Pancreas (tissue), 10 donors: ENCODE results near the gene PMPCB. TPM values are rescaled to one million over a fixed set of nuclear protein-coding genes. Genes with fewer than 3 reads are reported as not detected.

Experiments
- ATAC-seq, 4 donors: fragments of 200-7000 bp; cut with Tn5 transposase; one replicate each; pipeline versions ENCODE4 v1.8.0 to v1.9.1; 2020; ENCODE audit warnings: mild to moderate bottlenecking in 4 of 4, moderate library complexity in 4 of 4
- DNase-seq, 6 donors: peaks; one replicate each; pipeline ENCODE4 v3.0.0-alpha.2; 2020
- FAIRE-seq: peaks from 2 replicates; lab custom pipeline; 2012; peaks lifted over from hg19 to GRCh38; lab: Jason Lieb, UNC
- H3K27ac ChIP-seq, 4 donors: fragments of 200-600 bp; sonication (generic); 1 replicate in 3 of 4; 2 replicates in 1 of 4; pipeline versions ENCODE4 v1.5.0 to v1.8.0; 2020
- H3K27me3 ChIP-seq, 4 donors: fragments of 200-600 bp; one replicate each; pipeline ENCODE4 v1.8.0; 2021
- H3K36me3 ChIP-seq, 3 donors: fragments of 200-600 bp; sonication (generic) in 1 of 3; one replicate each; pipeline versions ENCODE4 v1.5.0 to v1.8.0; 2020 to 2021
- H3K4me1 ChIP-seq, 3 donors: fragments of 200-600 bp; one replicate each; pipeline ENCODE4 v1.8.0; 2021
- H3K4me3 ChIP-seq, 4 donors: fragments of 200-600 bp; sonication (generic) in 2 of 4; one replicate each; pipeline versions ENCODE4 v1.5.0 to v1.8.0; 2020 to 2021
- H3K9me3 ChIP-seq, 4 donors: fragments of 200-600 bp; one replicate each; pipeline ENCODE4 v1.8.0; 2021
- CTCF ChIP-seq, 4 donors: fragments of 200-600 bp; sonication (generic) in 3 of 4; IDR thresholded peaks; one replicate each; pipeline versions ENCODE4 v1.5.0 to v1.8.0; 2021; ENCODE audit warnings: antibody characterized with exemption in 4 of 4
- WGBS, 2 donors: extraction: QIAGEN DNeasy Blood & Tissue Kit; methylation state at CpG; one replicate each; pipeline ENCODE4 v1.1.7; 2013; 5-methylcytosine and 5-hydroxymethylcytosine counted together
- intact Hi-C, 3 donors: fragments of 100-400 bp; cut with DNase I; formaldehyde crosslinking; loops; one replicate each; pipeline versions ENCODE4 v1.11.1 to v1.14.2; 2022
- polyA plus RNA-seq, 2 donors: library from polyadenylated mRNA; stranded (reverse); fragments of 200-250 nt; gene quantifications; one replicate each; pipeline ENCODE4 v1.2.3, GENCODE V29; 2013
- total RNA-seq, 6 donors: library from RNA; stranded (reverse); fragmentation: NEBNext Ultra II Directional in 4 of 6; extraction: Animal tissue kit (Norgen Biotek cat#: 25700) in 4 of 6; gene quantifications; one replicate each; pipeline versions ENCODE4 v1.2.1 to v1.2.4, GENCODE V29; 2021 to 2023
- donor health status: healthy with polysubstance abuse.
- donor health status: DM: no; HTN: no; CAD: no; lungs with moderate emphysema.
- donor health status: DM: no; HTN: no; CAD: no.
- donor health status: control.
- donor health status: control.
- donor health status: Bipolar disorder and iron deficiency.
- donor health status: DM: yes; HTN: yes; CAD: no.
- donor health status: DM: no; HTN: no; CAD: no.
- donor health status: DM: no; HTN: no; CAD: no.
- donor health status: DM: yes; HTN: yes; CAD: no.

PMPCB gene
- total and polyA plus RNA-seq, 8 donors, result 20.8 to 44.7 (median 30.9) TPM

DNA sequence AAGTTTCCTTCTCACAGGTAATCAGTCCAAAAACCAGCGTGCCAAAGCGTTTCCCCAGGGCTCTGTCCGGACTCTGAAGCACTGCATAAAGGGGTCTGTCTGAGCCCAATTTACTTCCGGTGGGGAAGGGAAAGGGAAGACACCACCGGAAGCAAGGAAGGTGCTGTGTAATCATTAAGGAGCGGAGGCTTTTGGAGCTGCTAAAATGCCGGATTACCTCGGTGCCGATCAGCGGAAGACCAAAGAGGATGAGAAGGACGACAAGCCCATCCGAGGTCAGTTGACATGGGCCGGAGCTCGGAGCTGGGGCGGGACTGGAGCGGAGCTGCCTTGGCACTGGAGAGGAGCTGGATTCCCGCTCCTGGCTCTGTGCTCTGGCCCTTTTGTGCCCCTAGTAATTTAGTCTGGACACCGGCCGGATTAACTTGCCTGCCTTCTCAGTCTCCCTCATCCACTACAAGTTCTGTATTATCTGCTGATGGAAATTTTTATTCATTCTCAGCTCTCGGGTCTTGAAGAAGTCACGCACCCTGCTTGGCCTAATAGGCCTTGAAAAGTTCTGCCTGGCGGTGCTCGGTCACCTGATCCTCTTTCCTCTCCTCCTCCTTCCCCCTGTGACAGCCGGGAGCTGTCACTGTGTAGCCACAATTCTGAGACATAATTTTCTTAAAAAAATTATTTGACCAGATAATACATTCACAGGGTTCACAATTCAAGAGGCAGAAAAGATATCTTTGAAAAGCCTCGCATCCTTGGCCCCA is 50.5 kb downstream of the PMPCB start, which contains the start of gene PSMC2:
PSMC2 (plus strand) TSS at position 137 of the 761 bp plus-strand sequence; CDS start at position 206, 69 bp downstream.
- Histone ChIP-seq H3K36me3 (no peaks in the 10 kb centered on the region), H3K27ac (peak within 1 kb of the TSS; percentile 54 to 88 (median 82)), H3K4me1 (peaks cover 0 to 39% (median 17%) of the 10 kb centered on the region in 3 donors), H3K9me3 (no peaks in the 10 kb centered on the region), H3K27me3 (no peaks in the 10 kb centered on the region), H3K4me3 (peak within 1 kb of the TSS; percentile 74 to 94 (median 82))
- 0 to 1% methylated on average over 24 to 25 of the region's 25 CpGs for WGBS, 2 donors
- ATAC-seq (peak; percentile 80 to 88 (median 84)), FAIRE-seq (no peak), DNase-seq (peak in 5 of 6 donors; percentile 43 to 88 (median 65))
- no peak for TF ChIP-seq CTCF (IDR thresholded peaks at IDR 0.05)
- intact Hi-C loops, result no loop called here

DNA sequence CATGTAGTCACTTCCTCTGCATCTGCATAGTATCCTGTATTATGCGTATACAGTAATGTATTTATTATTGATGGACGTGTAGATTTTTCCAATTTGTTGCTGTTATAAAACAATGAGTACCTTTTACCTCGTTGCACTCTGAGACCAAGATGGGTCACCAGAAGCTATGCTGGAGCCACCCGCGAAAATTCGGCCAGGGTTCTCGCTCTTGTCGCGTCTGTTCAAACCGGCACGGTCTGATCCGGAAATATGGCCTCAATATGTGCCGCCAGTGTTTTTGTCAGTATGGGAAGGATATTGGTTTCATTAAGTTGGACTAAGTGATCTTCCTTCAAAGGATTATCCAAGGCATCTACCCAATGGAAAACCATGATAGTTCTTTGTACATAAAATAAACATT is 51.2 kb downstream of the PMPCB start:
- peaks cover 0 to 32% (median 12%) of the 10 kb centered on the region in 3 donors for H3K4me1 ChIP-seq
- H3K9me3 ChIP-seq, result no peaks in the 10 kb centered on the region
- no peak for TF ChIP-seq CTCF (IDR thresholded peaks at IDR 0.05)
- H3K27ac ChIP-seq, result peak overlapping the region in 1 of 4 donors; percentile 86
- intact Hi-C loops, result no loop called here
- no peak for DNase-seq
- no peaks in the 10 kb centered on the region for H3K27me3 ChIP-seq
- 5 to 9% methylated on average over 13 of the region's 13 CpGs for WGBS, 2 donors
- no peak for ATAC-seq
- H3K36me3 ChIP-seq, result peaks cover 0 to 2% (median 0%) of the 10 kb centered on the region in 3 donors
- H3K4me3 ChIP-seq, result peak overlapping the region; percentile 74 to 94 (median 82)
- no peak for FAIRE-seq

DNA sequence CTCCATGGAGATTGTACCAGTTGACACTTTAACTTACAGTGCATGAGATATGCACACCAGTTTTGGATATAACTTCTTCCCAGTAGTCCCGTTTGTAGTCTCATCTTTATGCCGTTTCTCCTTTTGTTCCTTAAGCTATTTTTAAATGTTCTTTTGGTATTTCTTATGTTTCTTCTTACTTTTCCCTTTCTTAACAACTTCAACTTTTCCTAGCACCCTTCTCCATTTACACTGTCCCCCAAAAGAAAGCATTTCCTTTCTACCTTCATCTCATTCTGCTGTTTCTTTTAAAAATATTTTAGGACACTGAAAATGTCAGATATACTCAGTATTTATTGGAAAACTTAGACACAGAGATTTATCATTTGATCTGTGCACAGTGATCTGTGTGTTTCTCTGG is 51.7 kb downstream of the PMPCB start:
- WGBS, 2 donors, result 17 to 19% methylated on average over 2 of the region's 2 CpGs

GRCh38 chr7:103349805-103350204 is 52.6 kb downstream of the PMPCB start:
- Histone ChIP-seq H3K4me3 (no peak overlapping the region), H3K4me1 (peaks cover 0 to 29% (median 9%) of the 10 kb centered on the region in 3 donors), H3K36me3 (peaks cover 0 to 6% (median 0%) of the 10 kb centered on the region in 3 donors), H3K27ac (no peak overlapping the region), H3K27me3 (no peaks in the 10 kb centered on the region), H3K9me3 (no peaks in the 10 kb centered on the region)
- no peak for ATAC-seq
- TF ChIP-seq CTCF (IDR thresholded peaks at IDR 0.05), result no peak
- intact Hi-C loops, result no loop called here
- no peak for DNase-seq
- WGBS, 2 donors, result 30 to 41% methylated on average over 1 of the region's 1 CpG
- no peak for FAIRE-seq

More for the DNA sequence above, 51.7 kb downstream of the PMPCB start:
- FAIRE-seq, result no peak
- H3K27me3 ChIP-seq, result no peaks in the 10 kb centered on the region
- no peak for DNase-seq
- H3K4me3 ChIP-seq, result peak overlapping the region in 2 of 4 donors; percentile 74 to 75
- ATAC-seq, result no peak
- no peak overlapping the region for H3K27ac ChIP-seq
- no peaks in the 10 kb centered on the region for H3K9me3 ChIP-seq
- intact Hi-C loops, result no loop called here
- H3K36me3 ChIP-seq, result peaks cover 0 to 5% (median 0%) of the 10 kb centered on the region in 3 donors
- no peak for TF ChIP-seq CTCF (IDR thresholded peaks at IDR 0.05)
- peaks cover 0 to 29% (median 9%) of the 10 kb centered on the region in 3 donors for H3K4me1 ChIP-seq

Other genes starting within 250 kb of the PMPCB start
- 1 to 10 TPM; 1.3 to 2.4 (median 1.6) TPM for gene FBXL13, start 222.6 kb upstream of the PMPCB start, total RNA-seq
- gene FBXL13, start 222.6 kb upstream of the PMPCB start, polyA plus RNA-seq, result under 1 TPM; 0.42 to 0.47 TPM
- 10 to 100 TPM; 14.4 to 27.0 (median 21.1) TPM for gene ARMC10, start 222.3 kb upstream of the PMPCB start, total RNA-seq
- gene ARMC10, start 222.3 kb upstream of the PMPCB start, polyA plus RNA-seq, result 10 to 100 TPM; 11.5 to 13.4 TPM
- 10 to 100 TPM in 1 of 6 donors, 1 to 10 TPM in 5; 4.6 to 12.4 (median 5.5) TPM for gene NAPEPLD, start 148.3 kb upstream of the PMPCB start, total RNA-seq
- 1 to 10 TPM; 3.1 to 5.0 TPM for gene NAPEPLD, start 148.3 kb upstream of the PMPCB start, polyA plus RNA-seq
- gene DNAJC2, start 47.3 kb downstream of the PMPCB start, total RNA-seq, result 10 to 100 TPM in 4 of 6 donors, 1 to 10 TPM in 2; 8.1 to 12.8 (median 10.9) TPM
- gene DNAJC2, start 47.3 kb downstream of the PMPCB start, polyA plus RNA-seq, result 10 to 100 TPM; 16.1 to 24.4 TPM
- gene PSMC2, start 50.2 kb downstream of the PMPCB start, total RNA-seq, result 10 to 100 TPM; 17.7 to 45.8 (median 35.7) TPM
- 10 to 100 TPM; 31.3 to 58.8 TPM for gene PSMC2, start 50.2 kb downstream of the PMPCB start, polyA plus RNA-seq
- under 1 TPM in 4 of 6 donors, not detected in 2; 0.09 to 0.34 (median 0.17) TPM for gene SLC26A5, start 148.8 kb downstream of the PMPCB start, total RNA-seq
- gene SLC26A5, start 148.8 kb downstream of the PMPCB start, polyA plus RNA-seq, result under 1 TPM in 1 of 2 donors, not detected in 1; 0.19 TPM